PFSK-1 (cell line): ENCODE measurements around the gene RARA.

Experiments used
- POLR2AphosphoS5 ChIP-seq: IDR thresholded peaks from 2 replicates; pipeline ENCODE4 v1.6.1; 2012; ENCODE audit warnings: low read depth, mild to moderate bottlenecking, control low read depth, low read length, moderate library complexity
- REST ChIP-seq, 2 experiments: IDR thresholded peaks; 2 replicates each; pipeline versions ENCODE4 v1.6.1 to v1.8.0; 2011 to 2012; ENCODE audit warnings: low read depth in 2 of 2, low read length in 2 of 2, control low read depth in 1 of 2, inconsistent platforms in 1 of 2, mild to moderate bottlenecking in 1 of 2, moderate library complexity in 1 of 2; ENCODE audit not compliant: insufficient read depth in 1 of 2

GRCh38 chr17:40364121-40364861, 55.3 kb downstream of the RARA start, which contains the start of gene GJD3:
- TF ChIP-seq POLR2AphosphoS5, result no peak
- TF ChIP-seq REST (IDR thresholded peaks at IDR 0.05; ENCODE audit: insufficient read depth in 1 of 2, low read depth in 2 of 2, low read length in 2 of 2), result no peak
